Dendritic cell treated with granulocyte-macrophage colony-stimulating factor and Interleukin-4, amounts not matched to agents 40 ng/mL and 50 ng/mL, for 4 days (primary cell): ENCODE results near the gene ZMYND11.
"Not testable (repeated sequence)": the region's sequence is repeated elsewhere in the genome, so short reads cannot be mapped to it uniquely, and the experiment has no call there.

Experiments used
- H3K27ac Mint-ChIP-seq: one replicate; pipeline ENCODE4 v1.8.0; 2022; ENCODE audit warnings: mild to moderate bottlenecking, mixed read lengths
- H3K27me3 Mint-ChIP-seq: one replicate; pipeline ENCODE4 v1.8.0; 2022; ENCODE audit warnings: mild to moderate bottlenecking, mixed read lengths
- H3K36me3 Mint-ChIP-seq: one replicate; pipeline ENCODE4 v1.8.0; 2022; ENCODE audit warnings: low read depth, mixed read lengths
- H3K4me1 Mint-ChIP-seq: one replicate; pipeline ENCODE4 v1.8.0; 2022; ENCODE audit warnings: low read depth, mixed read lengths
- H3K4me3 Mint-ChIP-seq: one replicate; pipeline ENCODE4 v1.8.0; 2022; ENCODE audit warnings: mild to moderate bottlenecking, moderate library complexity, mixed read lengths
- H3K9me3 Mint-ChIP-seq: one replicate; pipeline ENCODE4 v1.8.0; 2022; ENCODE audit warnings: mixed read lengths
- intact Hi-C: fragments of 100-400 bp; cut with micrococcal nuclease; formaldehyde crosslinking; loops from one replicate; pipeline ENCODE4 v1.15.0; 2022

Gene ZMYND11

DNA sequence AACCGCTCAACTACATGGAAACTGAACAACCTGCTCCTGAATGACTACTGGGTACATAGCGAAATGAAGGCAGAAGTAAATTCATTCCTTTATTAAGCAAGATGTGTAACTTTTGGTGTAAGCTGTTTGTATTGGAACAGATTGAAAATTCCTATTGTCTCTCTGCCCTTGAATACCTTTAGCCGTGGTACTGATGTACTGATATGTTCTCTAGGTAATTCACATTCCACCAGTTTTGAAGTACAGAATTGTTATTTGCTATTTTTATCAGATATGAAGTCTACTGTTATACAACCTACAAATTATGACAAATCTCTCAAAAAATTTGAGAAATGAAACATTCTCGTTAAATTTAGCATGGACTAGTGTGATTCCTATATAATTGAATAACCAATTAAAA lies 17.7 kb downstream of the ZMYND11 start:
- Mint-ChIP-seq H3K4me3 (no peak overlapping the region), H3K4me1 (peaks cover 10% of the 10 kb centered on the region), H3K36me3 (no peaks in the 10 kb centered on the region), H3K27me3 (no peaks in the 10 kb centered on the region), H3K27ac (no peak overlapping the region), H3K9me3 (no peaks in the 10 kb centered on the region)
- intact Hi-C loops, result no loop called here

DNA sequence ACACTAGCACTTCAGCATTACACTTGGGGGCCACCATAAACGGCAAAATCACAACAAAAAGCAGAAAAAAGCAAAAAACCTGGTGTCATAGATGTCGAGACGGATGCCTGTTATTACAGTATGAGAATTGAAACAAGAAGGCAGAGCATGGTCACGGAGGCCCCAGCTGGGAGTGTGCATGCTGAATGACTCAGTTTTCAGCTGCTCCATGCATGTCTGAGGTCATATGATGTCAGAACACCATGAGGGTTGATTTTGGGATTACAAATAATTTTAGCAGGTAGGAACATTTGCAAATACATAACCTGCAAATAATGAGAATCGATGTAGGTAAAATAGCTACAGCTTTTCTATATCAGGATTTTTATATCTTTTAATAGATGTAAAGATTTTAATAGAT lies 19.1 kb downstream of the ZMYND11 start:
- Mint-ChIP-seq H3K4me1 (peaks cover 12% of the 10 kb centered on the region), H3K27ac (no peak overlapping the region), H3K4me3 (no peak overlapping the region), H3K36me3 (no peaks in the 10 kb centered on the region), H3K27me3 (no peaks in the 10 kb centered on the region), H3K9me3 (no peaks in the 10 kb centered on the region)
- intact Hi-C loops, result no loop called here

DNA sequence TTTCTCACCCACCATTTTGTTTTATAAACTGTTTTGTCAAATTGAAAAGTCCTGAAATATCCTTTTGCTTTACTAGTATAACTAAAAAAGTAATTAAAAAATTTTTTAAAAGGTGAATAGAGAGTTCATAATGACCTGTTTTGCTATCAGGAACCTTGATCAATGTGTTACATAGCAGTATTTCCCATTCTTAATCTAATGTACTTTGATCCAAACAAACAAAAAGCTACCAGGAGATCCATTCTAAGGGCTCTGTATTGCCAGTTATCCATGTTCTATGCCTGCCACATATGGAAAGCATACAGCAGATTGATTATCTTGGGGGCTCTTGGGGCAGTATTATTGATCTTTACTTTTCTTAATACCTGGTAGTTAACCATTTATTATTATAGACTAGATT lies 32.1 kb downstream of the ZMYND11 start:
- intact Hi-C loops, result no loop called here
- peaks cover 27% of the 10 kb centered on the region for H3K4me1 Mint-ChIP-seq
- peaks cover 33% of the 10 kb centered on the region for H3K9me3 Mint-ChIP-seq
- peaks cover 15% of the 10 kb centered on the region for H3K36me3 Mint-ChIP-seq
- no peak overlapping the region for H3K27ac Mint-ChIP-seq
- H3K4me3 Mint-ChIP-seq, result no peak overlapping the region
- no peaks in the 10 kb centered on the region for H3K27me3 Mint-ChIP-seq

- H3K27me3 Mint-ChIP-seq, result no peaks in the 10 kb centered on the region
- peaks cover 7% of the 10 kb centered on the region for H3K36me3 Mint-ChIP-seq
- H3K4me3 Mint-ChIP-seq, result no peak overlapping the region
- intact Hi-C loops, result no loop called here
- H3K27ac Mint-ChIP-seq, result no peak overlapping the region
- H3K9me3 Mint-ChIP-seq, result peaks cover 22% of the 10 kb centered on the region
- H3K4me1 Mint-ChIP-seq, result no peaks in the 10 kb centered on the region
These were observed 38.5 kb downstream of the ZMYND11 start for GRCh38 chr10:173741-174140.

DNA sequence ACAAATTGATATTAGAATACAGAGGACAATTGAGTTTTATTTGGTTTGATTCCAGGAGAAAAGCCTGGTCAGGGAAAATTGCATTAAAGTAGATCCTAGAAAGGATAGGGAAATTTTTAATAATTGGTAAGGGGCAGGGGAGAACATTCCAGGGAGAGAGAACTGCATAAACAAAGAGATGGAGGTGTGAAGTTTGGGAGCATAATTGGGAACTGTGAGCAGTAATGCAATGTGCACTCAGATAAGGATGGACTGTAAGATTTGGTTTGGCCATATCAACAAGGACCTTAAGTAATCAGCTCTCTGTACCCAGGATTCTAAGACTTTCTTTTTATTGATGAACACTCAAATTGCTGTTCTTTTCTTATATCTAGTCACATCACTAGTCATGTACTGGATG lies 41.4 kb downstream of the ZMYND11 start:
- H3K27ac Mint-ChIP-seq, result no peak overlapping the region
- no peaks in the 10 kb centered on the region for H3K4me1 Mint-ChIP-seq
- peaks cover 6% of the 10 kb centered on the region for H3K36me3 Mint-ChIP-seq
- H3K4me3 Mint-ChIP-seq, result no peak overlapping the region
- intact Hi-C loops, result no loop called here
- no peaks in the 10 kb centered on the region for H3K9me3 Mint-ChIP-seq
- H3K27me3 Mint-ChIP-seq, result no peaks in the 10 kb centered on the region

DNA sequence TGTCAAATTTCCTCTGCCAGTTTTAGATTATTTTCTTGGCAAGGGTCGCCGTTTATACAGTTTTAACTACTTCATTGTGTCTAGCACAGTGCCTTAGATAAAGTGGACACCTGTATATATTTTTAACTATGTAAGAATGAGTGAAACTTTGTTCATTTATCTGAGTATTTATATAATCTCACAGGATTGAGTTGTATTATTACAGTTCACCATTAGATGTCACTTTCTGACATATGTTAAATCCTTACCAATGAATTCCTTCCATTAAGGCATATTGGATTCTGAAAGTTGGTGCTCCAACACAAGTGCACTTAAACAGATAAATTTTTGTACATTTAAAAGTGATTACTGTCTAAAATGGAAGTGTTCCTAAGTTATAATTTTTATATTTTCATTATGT lies 43.0 kb downstream of the ZMYND11 start:
- peaks cover 14% of the 10 kb centered on the region for H3K36me3 Mint-ChIP-seq
- H3K27me3 Mint-ChIP-seq, result no peaks in the 10 kb centered on the region
- intact Hi-C loops, result no loop called here
- no peak overlapping the region for H3K27ac Mint-ChIP-seq
- H3K9me3 Mint-ChIP-seq, result no peaks in the 10 kb centered on the region
- no peaks in the 10 kb centered on the region for H3K4me1 Mint-ChIP-seq
- no peak overlapping the region for H3K4me3 Mint-ChIP-seq

DNA sequence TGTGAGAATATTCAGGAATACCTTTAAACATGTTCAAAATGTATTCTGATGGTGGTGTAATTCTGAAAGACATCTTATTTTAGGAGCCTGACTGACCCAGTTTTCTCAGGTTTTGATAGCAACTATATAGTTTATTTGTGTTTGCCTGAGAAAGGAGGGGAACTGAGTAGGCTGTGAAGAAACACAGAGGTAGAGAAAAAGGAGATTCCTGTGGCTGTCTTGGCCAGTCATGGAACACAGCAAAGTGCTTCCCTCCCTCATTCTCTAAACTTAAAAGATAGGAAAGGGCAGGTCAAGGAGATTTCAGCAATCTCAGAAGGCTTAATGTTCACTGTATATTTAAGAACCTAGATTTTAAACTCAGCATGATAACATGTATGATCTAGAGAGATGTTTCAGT lies 43.5 kb downstream of the ZMYND11 start:
- no peaks in the 10 kb centered on the region for H3K9me3 Mint-ChIP-seq
- no peaks in the 10 kb centered on the region for H3K4me1 Mint-ChIP-seq
- no peak overlapping the region for H3K27ac Mint-ChIP-seq
- H3K4me3 Mint-ChIP-seq, result no peak overlapping the region
- H3K36me3 Mint-ChIP-seq, result peaks cover 20% of the 10 kb centered on the region
- H3K27me3 Mint-ChIP-seq, result no peaks in the 10 kb centered on the region
- intact Hi-C loops, result no loop called here

GRCh38 chr10:182441-183201 lies 47.4 kb downstream of the ZMYND11 start:
- no peaks in the 10 kb centered on the region for H3K27me3 Mint-ChIP-seq
- intact Hi-C loops, result no loop called here
- no peak overlapping the region for H3K27ac Mint-ChIP-seq
- no peak overlapping the region for H3K4me3 Mint-ChIP-seq
- peaks cover 38% of the 10 kb centered on the region for H3K36me3 Mint-ChIP-seq
- peaks cover 12% of the 10 kb centered on the region for H3K9me3 Mint-ChIP-seq
- H3K4me1 Mint-ChIP-seq, result no peaks in the 10 kb centered on the region

DNA sequence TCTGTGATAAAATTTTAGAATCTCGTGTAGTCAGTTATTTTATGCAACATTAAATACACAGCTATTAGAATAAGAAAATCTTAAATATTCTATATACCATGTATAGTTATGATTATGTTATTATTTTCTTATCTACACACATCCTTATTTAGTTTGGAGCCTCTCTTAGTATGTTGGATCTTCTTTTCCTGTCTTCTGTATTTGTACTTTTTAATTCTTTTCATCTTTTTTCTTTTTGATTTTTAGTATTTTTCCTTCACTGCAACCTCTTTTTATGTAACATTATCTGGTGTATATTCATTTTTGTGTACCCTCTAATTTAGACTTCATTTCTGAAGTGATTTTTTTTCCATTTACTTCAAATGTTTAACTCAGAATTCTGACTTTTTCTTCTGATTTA lies 48.9 kb downstream of the ZMYND11 start:
- Mint-ChIP-seq H3K27ac (no peak overlapping the region), H3K4me1 (no peaks in the 10 kb centered on the region), H3K9me3 (peaks cover 12% of the 10 kb centered on the region), H3K4me3 (no peak overlapping the region), H3K36me3 (peaks cover 38% of the 10 kb centered on the region), H3K27me3 (no peaks in the 10 kb centered on the region)
- intact Hi-C loops, result no loop called here

GRCh38 chr10:184911-185310 lies 49.7 kb downstream of the ZMYND11 start:
- intact Hi-C loops, result no loop called here
- no peak overlapping the region for H3K27ac Mint-ChIP-seq
- H3K36me3 Mint-ChIP-seq, result peaks cover 38% of the 10 kb centered on the region
- no peaks in the 10 kb centered on the region for H3K27me3 Mint-ChIP-seq
- H3K4me1 Mint-ChIP-seq, result no peaks in the 10 kb centered on the region
- H3K4me3 Mint-ChIP-seq, result no peak overlapping the region
- peaks cover 12% of the 10 kb centered on the region for H3K9me3 Mint-ChIP-seq

GRCh38 chr10:185571-185970 lies 50.3 kb downstream of the ZMYND11 start:
- H3K27ac Mint-ChIP-seq, H3K4me3 Mint-ChIP-seq, H3K27me3 Mint-ChIP-seq, H3K4me1 Mint-ChIP-seq, intact Hi-C loops: not testable (repeated sequence)
- H3K36me3 Mint-ChIP-seq, result peaks cover 44% of the 10 kb centered on the region
- H3K9me3 Mint-ChIP-seq, result peaks cover 12% of the 10 kb centered on the region

- intact Hi-C loops, result no loop called here
- no peaks in the 10 kb centered on the region for H3K4me1 Mint-ChIP-seq
- no peak overlapping the region for H3K27ac Mint-ChIP-seq
- H3K4me3 Mint-ChIP-seq, result no peak overlapping the region
- H3K9me3 Mint-ChIP-seq, result peaks cover 12% of the 10 kb centered on the region
- H3K36me3 Mint-ChIP-seq, result peaks cover 38% of the 10 kb centered on the region
- no peaks in the 10 kb centered on the region for H3K27me3 Mint-ChIP-seq
These were observed 51.7 kb downstream of the ZMYND11 start for GRCh38 chr10:186911-187310.

DNA sequence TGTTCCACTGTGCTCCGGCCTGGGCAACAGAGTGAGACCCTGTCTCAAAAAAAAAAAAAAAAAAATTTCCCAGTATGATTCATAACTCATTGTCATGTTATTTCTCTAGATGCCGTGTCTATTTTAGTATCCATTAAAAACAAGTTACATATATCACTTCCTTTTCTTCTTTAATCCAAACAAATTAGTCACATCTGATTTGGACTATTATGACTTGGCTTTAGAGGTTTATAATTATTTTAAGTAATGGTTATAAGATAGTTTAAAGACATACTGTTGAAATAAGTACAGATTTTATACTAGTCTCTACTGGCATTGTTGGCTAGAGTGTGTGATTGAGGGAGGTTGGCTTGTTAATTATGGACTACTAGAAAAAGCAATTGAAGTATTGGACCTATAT lies 53.3 kb downstream of the ZMYND11 start:
- Mint-ChIP-seq H3K4me1 (no peaks in the 10 kb centered on the region), H3K9me3 (peaks cover 12% of the 10 kb centered on the region), H3K27ac (no peak overlapping the region), H3K36me3 (peaks cover 26% of the 10 kb centered on the region), H3K27me3 (no peaks in the 10 kb centered on the region), H3K4me3 (no peak overlapping the region)
- intact Hi-C loops, result no loop called here

DNA sequence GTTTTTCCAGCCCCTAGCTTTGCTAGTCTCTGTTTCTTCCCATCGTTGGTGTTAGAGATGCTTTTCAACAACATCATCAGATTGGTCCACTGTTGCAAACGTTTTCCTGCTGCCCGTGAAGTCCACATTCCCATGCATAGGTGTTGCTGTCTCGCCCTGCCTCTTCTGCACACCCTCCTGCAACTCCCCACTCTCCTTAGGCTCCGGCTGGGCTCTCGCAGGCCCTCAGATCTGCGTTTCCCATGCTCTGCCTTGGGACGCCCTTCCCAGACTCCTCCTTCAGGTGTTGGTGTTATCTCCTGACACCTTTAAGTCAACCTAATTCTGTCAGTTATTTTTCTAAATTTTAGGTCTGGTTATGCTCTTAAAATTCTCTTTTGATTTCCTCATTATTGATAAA lies 55.0 kb downstream of the ZMYND11 start:
- intact Hi-C loops, result no loop called here
- H3K4me1 Mint-ChIP-seq, result no peaks in the 10 kb centered on the region

More for the DNA sequence above, 55.0 kb downstream of the ZMYND11 start:
- Mint-ChIP-seq H3K27ac (no peak overlapping the region), H3K36me3 (peaks cover 11% of the 10 kb centered on the region), H3K27me3 (no peaks in the 10 kb centered on the region), H3K4me3 (no peak overlapping the region), H3K9me3 (no peaks in the 10 kb centered on the region)
